GM23248 (cell line): ENCODE results near the gene HDAC4. TPM values are rescaled to one million over a fixed set of nuclear protein-coding genes. Genes with fewer than 3 reads are reported as not detected.

Source experiments
- DNase-seq: peaks from one replicate; pipeline ENCODE4 v3.0.0-alpha.2; 2015
- H2AFZ ChIP-seq: fragments of 200-600 bp; sonication (generic); 2 replicates; pipeline ENCODE4 v1.6.1; 2016; ENCODE audit warnings: antibody characterized with exemption
- H3F3A ChIP-seq: fragments of 200-600 bp; sonication (generic); 2 replicates; pipeline ENCODE4 v1.6.1; 2016; ENCODE audit warnings: mild to moderate bottlenecking, antibody characterized with exemption, mixed run types; ENCODE audit not compliant: insufficient read depth
- H3K27ac ChIP-seq: fragments of 200-600 bp; sonication (generic); 2 replicates; pipeline ENCODE4 v1.5.1; 2016; ENCODE audit warnings: mild to moderate bottlenecking
- H3K27me3 ChIP-seq: fragments of 200-600 bp; sonication (generic); replicated peaks from 2 replicates; pipeline ENCODE4 v1.6.1; 2016; ENCODE audit warnings: mild to moderate bottlenecking; ENCODE audit not compliant: insufficient read depth
- H3K36me3 ChIP-seq: fragments of 200-600 bp; sonication (generic); 2 replicates; pipeline ENCODE4 v1.6.1; 2016; ENCODE audit warnings: low read depth, mild to moderate bottlenecking
- H3K4me1 ChIP-seq: fragments of 200-600 bp; sonication (generic); 2 replicates; pipeline ENCODE4 v1.6.1; 2016; ENCODE audit warnings: mild to moderate bottlenecking; ENCODE audit not compliant: insufficient read depth
- H3K4me2 ChIP-seq: fragments of 200-600 bp; sonication (generic); one replicate; pipeline ENCODE4 v1.6.1; 2016; ENCODE audit warnings: mild to moderate bottlenecking; ENCODE audit not compliant: unreplicated experiment
- H3K4me3 ChIP-seq: fragments of 200-600 bp; sonication (generic); 2 replicates; pipeline ENCODE4 v1.5.1; 2016; ENCODE audit warnings: mild to moderate bottlenecking
- H3K79me2 ChIP-seq: fragments of 200-600 bp; sonication (generic); 2 replicates; pipeline ENCODE4 v1.6.1; 2016; ENCODE audit warnings: mild to moderate bottlenecking; ENCODE audit not compliant: insufficient read depth
- H3K9ac ChIP-seq: fragments of 200-600 bp; sonication (generic); 2 replicates; pipeline ENCODE4 v1.6.1; 2016; ENCODE audit warnings: mild to moderate bottlenecking
- H3K9me2 ChIP-seq: fragments of 200-600 bp; sonication (generic); 2 replicates; pipeline ENCODE4 v1.6.1; 2016; ENCODE audit warnings: mixed run types, mild to moderate bottlenecking, moderate library complexity; ENCODE audit not compliant: insufficient read depth
- H3K9me3 ChIP-seq: fragments of 200-600 bp; sonication (generic); one replicate; pipeline ENCODE4 v1.6.1; 2017; ENCODE audit warnings: low read depth
- H4K20me1 ChIP-seq: fragments of 200-600 bp; sonication (generic); 2 replicates; pipeline ENCODE4 v1.6.0; 2016; ENCODE audit not compliant: insufficient read depth
- EZH2 ChIP-seq: fragments of 200-600 bp; sonication (generic); IDR thresholded peaks from 2 replicates; pipeline ENCODE4 v1.6.1; 2018; ENCODE audit warnings: antibody characterized with exemption, mild to moderate bottlenecking; ENCODE audit not compliant: insufficient read depth, poor library complexity, severe bottlenecking
- EZH2phosphoT487 ChIP-seq: fragments of 200-600 bp; sonication (generic); IDR thresholded peaks from 2 replicates; pipeline ENCODE4 v1.6.1; 2018; ENCODE audit warnings: antibody characterized with exemption, moderate library complexity, mild to moderate bottlenecking, low read depth; ENCODE audit not compliant: insufficient read depth
- WGBS, 2 experiments: methylation state at CpG; one replicate each; pipeline ENCODE4 v1.1.6; 2015 to 2017; ENCODE audit warnings: low lambda C conversion rate in 2 of 2, low coverage in 1 of 2; ENCODE audit errors: missing lambda C conversion rate in 2 of 2; 5-methylcytosine and 5-hydroxymethylcytosine counted together
- in situ Hi-C: fragments of 300-500 bp; cut with MboI; formaldehyde crosslinking; loops from 2 replicates; pipeline ENCODE4 v1.15.0; 2020
- polyA plus RNA-seq: library from polyadenylated mRNA; unstranded; fragments of >200 nt; fragmentation: Nextera tagmentation; extraction: Ambion mirVana; gene quantifications from 2 replicates; pipeline ENCODE4 v1.2.1, GENCODE V29; 2016
- total RNA-seq: library from RNA; depleted of rRNA; stranded (reverse); fragments of >200 nt; shearing (Covaris generic); gene quantifications from 2 replicates; pipeline ENCODE4 v1.2.3, GENCODE V29; 2014

HDAC4 gene
- total and polyA plus RNA-seq, 2 experiments from 2014 or later = 2.1 to 6.3 TPM

GRCh38 chr2:239381709-239382134, 19.1 kb downstream of the HDAC4 start:
- no peaks in the 10 kb centered on the region for H3K4me1 ChIP-seq
- no peak overlapping the region for H3K4me3 ChIP-seq
- H3K27ac ChIP-seq = no peak overlapping the region
- in situ Hi-C loops = no loop called here
- no peaks in the 10 kb centered on the region for H3K36me3 ChIP-seq
- no peak overlapping the region for H3K9ac ChIP-seq
- 96 to 97% methylated on average over 7 of the region's 7 CpGs for WGBS, 2 experiments
- H3K9me3 ChIP-seq = no peaks in the 10 kb centered on the region
- TF ChIP-seq EZH2phosphoT487 (no peak), EZH2 (no peak)
- H4K20me1 ChIP-seq = no peaks in the 10 kb centered on the region
- DNase-seq = no peak
- H3F3A ChIP-seq = no peaks in the 10 kb centered on the region
- no peaks in the 10 kb centered on the region for H3K79me2 ChIP-seq
- H3K9me2 ChIP-seq = no peaks in the 10 kb centered on the region
- H3K27me3 ChIP-seq = no peaks in the 10 kb centered on the region
- H3K4me2 ChIP-seq = no peak overlapping the region
- H2AFZ ChIP-seq = no peak overlapping the region

GRCh38 chr2:239380831-239381708, 19.8 kb downstream of the HDAC4 start:
- TF ChIP-seq EZH2 (no peak), EZH2phosphoT487 (no peak)
- H3K4me2 ChIP-seq = no peak overlapping the region
- H3K4me1 ChIP-seq = no peaks in the 10 kb centered on the region
- no peak for DNase-seq
- H3K9me3 ChIP-seq = no peaks in the 10 kb centered on the region
- 83 to 85% methylated on average over 30 of the region's 30 CpGs for WGBS, 2 experiments
- H3K9me2 ChIP-seq = no peaks in the 10 kb centered on the region
- H3K36me3 ChIP-seq = no peaks in the 10 kb centered on the region
- no peak overlapping the region for H2AFZ ChIP-seq
- no peaks in the 10 kb centered on the region for H3K27me3 ChIP-seq
- no peak overlapping the region for H3K9ac ChIP-seq
- H3K27ac ChIP-seq = no peak overlapping the region
- no peaks in the 10 kb centered on the region for H4K20me1 ChIP-seq
- H3F3A ChIP-seq = no peaks in the 10 kb centered on the region
- no peaks in the 10 kb centered on the region for H3K79me2 ChIP-seq
- no peak overlapping the region for H3K4me3 ChIP-seq
- in situ Hi-C loops = no loop called here

GRCh38 chr2:239379641-239380170, 21.1 kb downstream of the HDAC4 start:
- Histone ChIP-seq H3K36me3 (no peaks in the 10 kb centered on the region), H3K79me2 (no peaks in the 10 kb centered on the region), H4K20me1 (no peaks in the 10 kb centered on the region), H3K9me2 (no peaks in the 10 kb centered on the region), H3K9ac (no peak overlapping the region), H2AFZ (no peak overlapping the region), H3K4me2 (no peak overlapping the region), H3K9me3 (no peaks in the 10 kb centered on the region), H3K27ac (no peak overlapping the region), H3F3A (no peaks in the 10 kb centered on the region), H3K4me1 (no peaks in the 10 kb centered on the region), H3K4me3 (no peak overlapping the region), H3K27me3 (no peaks in the 10 kb centered on the region)
- TF ChIP-seq EZH2phosphoT487 = no peak
- TF ChIP-seq EZH2 = no peak
- in situ Hi-C loops = no loop called here
- DNase-seq = no peak
- WGBS, 2 experiments = 93% methylated on average over 18 to 19 of the region's 19 CpGs

- WGBS, 2 experiments = 88% methylated on average over 20 of the region's 20 CpGs
- TF ChIP-seq EZH2 (no peak), EZH2phosphoT487 (no peak)
- Histone ChIP-seq H3K79me2 (no peaks in the 10 kb centered on the region), H2AFZ (no peak overlapping the region), H3K9me2 (no peaks in the 10 kb centered on the region), H3K4me3 (no peak overlapping the region), H3K36me3 (no peaks in the 10 kb centered on the region), H3K9ac (no peak overlapping the region), H3K4me1 (no peaks in the 10 kb centered on the region), H3K4me2 (no peak overlapping the region), H4K20me1 (no peaks in the 10 kb centered on the region), H3K27ac (no peak overlapping the region), H3K9me3 (no peaks in the 10 kb centered on the region), H3K27me3 (no peaks in the 10 kb centered on the region), H3F3A (no peaks in the 10 kb centered on the region)
- in situ Hi-C loops = no loop called here
- no peak for DNase-seq
These were observed 21.7 kb downstream of the HDAC4 start for GRCh38 chr2:239378918-239379640.
